A673 (cell line): ENCODE measurements around the gene GPR137. TPM values are rescaled to one million over a fixed set of nuclear protein-coding genes. Genes with fewer than 3 reads are reported as not detected.
A peak's percentile ranks its signal among the peaks of the same experiment; 100 is the strongest.

Source experiments
- BruUV-seq: library from RNA; stranded (reverse); fragments of 400-500 nt; replicated peaks from 2 replicates; lab custom pipeline; 2021; lab: Mats Ljungman, UMichigan
- CTCF ChIA-PET: fragments of 300-600 bp; sonication (Branson Sonifier 250); formaldehyde crosslinking; loops from one replicate; lab custom pipeline; 2022; ENCODE audit warnings: antibody characterized with exemption; lab: Charles Lee
- POLR2A ChIA-PET: fragments of 300-600 bp; sonication (Branson Sonifier 250); formaldehyde crosslinking; loops from one replicate; lab custom pipeline; 2022; ENCODE audit warnings: antibody characterized with exemption; ENCODE audit not compliant: low non-redundant PET; lab: Charles Lee
- DNase-seq: peaks from one replicate; pipeline ENCODE4 v3.0.0-alpha.2; 2015; ENCODE audit warnings: low spot score
- H3K27ac ChIP-seq: fragments of 200-600 bp; sonication (generic); 2 replicates; pipeline ENCODE4 v1.5.1; 2016; ENCODE audit warnings: mixed run types, low read depth, mild to moderate bottlenecking, mixed read lengths, antibody characterized with exemption, low read length; ENCODE audit not compliant: poor library complexity, severe bottlenecking
- H3K27me3 ChIP-seq: fragments of 200-600 bp; sonication (generic); replicated peaks from 2 replicates; pipeline ENCODE4 v1.6.1; 2017; ENCODE audit warnings: mixed run types, low read depth, mild to moderate bottlenecking, mixed read lengths, antibody characterized with exemption, low read length; ENCODE audit not compliant: insufficient read depth, poor library complexity
- H3K36me3 ChIP-seq: fragments of 200-600 bp; sonication (generic); 2 replicates; pipeline ENCODE4 v1.6.1; 2016; ENCODE audit warnings: mixed run types, mild to moderate bottlenecking, mixed read lengths, antibody characterized with exemption, low read length; ENCODE audit not compliant: insufficient read depth, poor library complexity, severe bottlenecking
- H3K4me1 ChIP-seq: fragments of 200-600 bp; sonication (generic); 2 replicates; pipeline ENCODE4 v1.6.1; 2017; ENCODE audit warnings: mixed run types, mild to moderate bottlenecking, mixed read lengths, antibody characterized with exemption, low read length; ENCODE audit not compliant: insufficient read depth, poor library complexity, severe bottlenecking
- H3K4me3 ChIP-seq: fragments of 200-600 bp; sonication (generic); 2 replicates; pipeline ENCODE4 v1.5.1; 2016; ENCODE audit warnings: low read depth, mixed run types, mild to moderate bottlenecking, mixed read lengths, low read length; ENCODE audit not compliant: poor library complexity, severe bottlenecking
- H3K9me3 ChIP-seq: fragments of 200-600 bp; sonication (generic); 2 replicates; pipeline ENCODE4 v1.6.1; 2016; ENCODE audit warnings: mixed run types, low read depth, mild to moderate bottlenecking, mixed read lengths, antibody characterized with exemption, low read length; ENCODE audit not compliant: poor library complexity, severe bottlenecking
- EZH2 ChIP-seq: fragments of 200-600 bp; sonication (generic); IDR thresholded peaks from 2 replicates; pipeline ENCODE4 v1.6.1; 2017; ENCODE audit warnings: borderline replicate concordance, low read depth, mild to moderate bottlenecking, mixed read lengths, antibody characterized with exemption, low read length; ENCODE audit not compliant: poor library complexity, severe bottlenecking
- intact Hi-C: fragments of 100-400 bp; cut with micrococcal nuclease; formaldehyde crosslinking; loops from one replicate; pipeline ENCODE4 v1.10.0; 2022; ENCODE audit not compliant: unreplicated experiment
- total RNA-seq: library from RNA; stranded (reverse); gene quantifications from 2 replicates; pipeline ENCODE4 v1.2.3, GENCODE V29; 2021
- TF ChIP-seq, protein P1 (sequence below): fragments of 300-800, 200-600 bp; sonication (generic); conservative IDR thresholded peaks from 2 replicates; pipeline ENCODE4 v1.5.1; 2017; ENCODE audit warnings: low read depth, mild to moderate bottlenecking, antibody characterized with exemption, low read length, moderate library complexity, mixed read lengths

The GPR137 gene
- total RNA-seq, 1 experiment from 2014 or later, result 47.9 TPM

- Histone ChIP-seq H3K36me3 (peaks cover 12% of the 10 kb centered on the region), H3K4me1 (peaks cover 32% of the 10 kb centered on the region), H3K4me3 (peak within 1 kb of the TSS; percentile 99), H3K27ac (peak within 1 kb of the TSS; percentile 92), H3K9me3 (no peaks in the 10 kb centered on the region), H3K27me3 (no peaks in the 10 kb centered on the region)
- no peak for TF ChIP-seq EZH2
- TF ChIP-seq, protein P1, sequence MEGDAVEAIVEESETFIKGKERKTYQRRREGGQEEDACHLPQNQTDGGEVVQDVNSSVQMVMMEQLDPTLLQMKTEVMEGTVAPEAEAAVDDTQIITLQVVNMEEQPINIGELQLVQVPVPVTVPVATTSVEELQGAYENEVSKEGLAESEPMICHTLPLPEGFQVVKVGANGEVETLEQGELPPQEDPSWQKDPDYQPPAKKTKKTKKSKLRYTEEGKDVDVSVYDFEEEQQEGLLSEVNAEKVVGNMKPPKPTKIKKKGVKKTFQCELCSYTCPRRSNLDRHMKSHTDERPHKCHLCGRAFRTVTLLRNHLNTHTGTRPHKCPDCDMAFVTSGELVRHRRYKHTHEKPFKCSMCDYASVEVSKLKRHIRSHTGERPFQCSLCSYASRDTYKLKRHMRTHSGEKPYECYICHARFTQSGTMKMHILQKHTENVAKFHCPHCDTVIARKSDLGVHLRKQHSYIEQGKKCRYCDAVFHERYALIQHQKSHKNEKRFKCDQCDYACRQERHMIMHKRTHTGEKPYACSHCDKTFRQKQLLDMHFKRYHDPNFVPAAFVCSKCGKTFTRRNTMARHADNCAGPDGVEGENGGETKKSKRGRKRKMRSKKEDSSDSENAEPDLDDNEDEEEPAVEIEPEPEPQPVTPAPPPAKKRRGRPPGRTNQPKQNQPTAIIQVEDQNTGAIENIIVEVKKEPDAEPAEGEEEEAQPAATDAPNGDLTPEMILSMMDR, result no peak
- ChIA-PET CTCF (interaction anchor here (0.6 kb wide), 1 partner anchor 43 kb away, joined by 3 read pairs; no protein-coding TSS in a partner anchor), POLR2A (no interaction called here)
- peak; percentile 95 for DNase-seq
- intact Hi-C loops, result loop anchor here (5.0 kb wide), 1 partner anchor 40 kb away; the partner anchor contains the start of gene FERMT3
- BruUV-seq, result no TSS peak
Measured at GRCh38 chr11:64246871-64247728, 38.5 kb upstream of the GPR137 start, which contains the start of gene PPP1R14B. PPP1R14B (minus strand) TSS chr11:64246943; CDS start chr11:64246673, 270 bp downstream.

GRCh38 chr11:64247729-64248531, 37.7 kb upstream of the GPR137 start:
- peak overlapping the region; percentile 10 for H3K27ac ChIP-seq
- no peaks in the 10 kb centered on the region for H3K27me3 ChIP-seq
- peaks cover 12% of the 10 kb centered on the region for H3K36me3 ChIP-seq
- intact Hi-C loops, result loop anchor here (5.0 kb wide), 1 partner anchor 41 kb away; the partner anchor contains the start of gene FERMT3
- POLR2A ChIA-PET, result no interaction called here
- peaks cover 36% of the 10 kb centered on the region for H3K4me1 ChIP-seq
- H3K4me3 ChIP-seq, result peak overlapping the region; percentile 99
- CTCF ChIA-PET, result interaction anchor here (0.5 to 2.0 kb wide), 2 partner anchors 43 to 674 kb away, joined by 3 to 6 read pairs; no protein-coding TSS in a partner anchor
- TF ChIP-seq, protein P1, result no peak
- no peak for TF ChIP-seq EZH2
- peak; percentile 49 for DNase-seq
- no TSS peak for BruUV-seq
- no peaks in the 10 kb centered on the region for H3K9me3 ChIP-seq

DNA sequence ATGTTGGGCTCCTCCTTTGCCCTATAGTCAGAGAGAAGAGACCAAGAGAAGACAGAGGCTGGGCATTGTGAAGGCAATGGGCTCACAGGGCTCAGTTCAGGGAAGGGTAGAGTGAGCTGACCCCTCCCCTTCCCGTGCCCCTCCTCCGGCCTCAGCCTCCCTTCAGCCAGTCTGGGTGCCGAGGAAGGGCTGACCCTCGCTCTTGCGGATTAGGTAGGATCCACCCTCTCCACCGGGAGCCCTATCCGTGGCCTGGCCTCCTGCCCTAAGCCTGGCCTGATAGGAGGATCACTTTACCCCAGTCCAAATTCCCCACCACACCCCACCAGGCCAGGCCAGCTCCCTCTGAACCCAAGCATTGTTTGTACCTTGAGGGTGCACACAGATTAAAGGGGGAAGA, 37.1 kb upstream of the GPR137 start:
- peaks cover 34% of the 10 kb centered on the region for H3K4me1 ChIP-seq
- POLR2A ChIA-PET, result no interaction called here
- DNase-seq, result no peak
- H3K36me3 ChIP-seq, result peaks cover 8% of the 10 kb centered on the region
- H3K9me3 ChIP-seq, result no peaks in the 10 kb centered on the region
- H3K4me3 ChIP-seq, result no peak overlapping the region
- no peaks in the 10 kb centered on the region for H3K27me3 ChIP-seq
- TF ChIP-seq, protein P1, result no peak
- TF ChIP-seq EZH2, result no peak
- intact Hi-C loops, result loop anchor here (5.0 kb wide), 1 partner anchor 41 kb away; the partner anchor contains the start of gene FERMT3
- BruUV-seq, result no TSS peak
- CTCF ChIA-PET, result interaction anchor here (0.5 to 2.0 kb wide), 2 partner anchors 44 to 674 kb away, joined by 3 to 6 read pairs; no protein-coding TSS in a partner anchor
- no peak overlapping the region for H3K27ac ChIP-seq
